A673 (cell line): ENCODE measurements around the gene RIMS4. TPM values are rescaled to one million over a fixed set of nuclear protein-coding genes. Genes with fewer than 3 reads are reported as not detected.

Source experiments
- BruUV-seq: library from RNA; stranded (reverse); fragments of 400-500 nt; replicated peaks from 2 replicates; lab custom pipeline; 2021; lab: Mats Ljungman, UMichigan
- CTCF ChIA-PET: fragments of 300-600 bp; sonication (Branson Sonifier 250); formaldehyde crosslinking; loops from one replicate; lab custom pipeline; 2022; ENCODE audit warnings: antibody characterized with exemption; lab: Charles Lee
- POLR2A ChIA-PET: fragments of 300-600 bp; sonication (Branson Sonifier 250); formaldehyde crosslinking; loops from one replicate; lab custom pipeline; 2022; ENCODE audit warnings: antibody characterized with exemption; ENCODE audit not compliant: low non-redundant PET; lab: Charles Lee
- DNase-seq: peaks from one replicate; pipeline ENCODE4 v3.0.0-alpha.2; 2015; ENCODE audit warnings: low spot score
- H3K27ac ChIP-seq: fragments of 200-600 bp; sonication (generic); 2 replicates; pipeline ENCODE4 v1.5.1; 2016; ENCODE audit warnings: mixed run types, low read depth, mild to moderate bottlenecking, mixed read lengths, antibody characterized with exemption, low read length; ENCODE audit not compliant: poor library complexity, severe bottlenecking
- H3K27me3 ChIP-seq: fragments of 200-600 bp; sonication (generic); replicated peaks from 2 replicates; pipeline ENCODE4 v1.6.1; 2017; ENCODE audit warnings: mixed run types, low read depth, mild to moderate bottlenecking, mixed read lengths, antibody characterized with exemption, low read length; ENCODE audit not compliant: insufficient read depth, poor library complexity
- H3K36me3 ChIP-seq: fragments of 200-600 bp; sonication (generic); 2 replicates; pipeline ENCODE4 v1.6.1; 2016; ENCODE audit warnings: mixed run types, mild to moderate bottlenecking, mixed read lengths, antibody characterized with exemption, low read length; ENCODE audit not compliant: insufficient read depth, poor library complexity, severe bottlenecking
- H3K4me1 ChIP-seq: fragments of 200-600 bp; sonication (generic); 2 replicates; pipeline ENCODE4 v1.6.1; 2017; ENCODE audit warnings: mixed run types, mild to moderate bottlenecking, mixed read lengths, antibody characterized with exemption, low read length; ENCODE audit not compliant: insufficient read depth, poor library complexity, severe bottlenecking
- H3K4me3 ChIP-seq: fragments of 200-600 bp; sonication (generic); 2 replicates; pipeline ENCODE4 v1.5.1; 2016; ENCODE audit warnings: low read depth, mixed run types, mild to moderate bottlenecking, mixed read lengths, low read length; ENCODE audit not compliant: poor library complexity, severe bottlenecking
- H3K9me3 ChIP-seq: fragments of 200-600 bp; sonication (generic); 2 replicates; pipeline ENCODE4 v1.6.1; 2016; ENCODE audit warnings: mixed run types, low read depth, mild to moderate bottlenecking, mixed read lengths, antibody characterized with exemption, low read length; ENCODE audit not compliant: poor library complexity, severe bottlenecking
- CTCF ChIP-seq: fragments of 300-800, 200-600 bp; sonication (generic); conservative IDR thresholded peaks from 2 replicates; pipeline ENCODE4 v1.5.1; 2017; ENCODE audit warnings: low read depth, mild to moderate bottlenecking, antibody characterized with exemption, low read length, moderate library complexity, mixed read lengths
- EZH2 ChIP-seq: fragments of 200-600 bp; sonication (generic); IDR thresholded peaks from 2 replicates; pipeline ENCODE4 v1.6.1; 2017; ENCODE audit warnings: borderline replicate concordance, low read depth, mild to moderate bottlenecking, mixed read lengths, antibody characterized with exemption, low read length; ENCODE audit not compliant: poor library complexity, severe bottlenecking
- intact Hi-C: fragments of 100-400 bp; cut with micrococcal nuclease; formaldehyde crosslinking; loops from one replicate; pipeline ENCODE4 v1.10.0; 2022; ENCODE audit not compliant: unreplicated experiment
- total RNA-seq: library from RNA; stranded (reverse); gene quantifications from 2 replicates; pipeline ENCODE4 v1.2.3, GENCODE V29; 2021

Gene RIMS4
- total RNA-seq, 1 experiment from 2014 or later, result 0.39 TPM

DNA sequence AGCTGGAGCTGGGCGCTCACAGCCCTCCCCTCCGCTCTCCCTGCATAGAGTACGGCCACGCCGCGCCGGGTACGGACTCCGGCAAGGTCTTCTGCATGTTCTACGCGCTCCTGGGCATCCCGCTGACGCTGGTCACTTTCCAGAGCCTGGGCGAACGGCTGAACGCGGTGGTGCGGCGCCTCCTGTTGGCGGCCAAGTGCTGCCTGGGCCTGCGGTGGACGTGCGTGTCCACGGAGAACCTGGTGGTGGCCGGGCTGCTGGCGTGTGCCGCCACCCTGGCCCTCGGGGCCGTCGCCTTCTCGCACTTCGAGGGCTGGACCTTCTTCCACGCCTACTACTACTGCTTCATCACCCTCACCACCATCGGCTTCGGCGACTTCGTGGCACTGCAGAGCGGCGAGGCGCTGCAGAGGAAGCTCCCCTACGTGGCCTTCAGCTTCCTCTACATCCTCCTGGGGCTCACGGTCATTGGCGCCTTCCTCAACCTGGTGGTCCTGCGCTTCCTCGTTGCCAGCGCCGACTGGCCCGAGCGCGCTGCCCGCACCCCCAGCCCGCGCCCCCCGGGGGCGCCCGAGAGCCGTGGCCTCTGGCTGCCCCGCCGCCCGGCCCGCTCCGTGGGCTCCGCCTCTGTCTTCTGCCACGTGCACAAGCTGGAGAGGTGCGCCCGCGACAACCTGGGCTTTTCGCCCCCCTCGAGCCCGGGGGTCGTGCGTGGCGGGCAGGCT, 60.1 kb downstream of the RIMS4 start:
- intact Hi-C loops, result no loop called here
- Histone ChIP-seq H3K27ac (no peak overlapping the region), H3K36me3 (no peaks in the 10 kb centered on the region), H3K9me3 (no peaks in the 10 kb centered on the region), H3K4me3 (no peak overlapping the region), H3K27me3 (peaks cover 18% of the 10 kb centered on the region), H3K4me1 (peaks cover 14% of the 10 kb centered on the region)
- no peak for DNase-seq
- ChIA-PET CTCF (no interaction called here), POLR2A (no interaction called here)
- no TSS peak for BruUV-seq
- peak; percentile 41; the same call in 1 of the 2 replicates for TF ChIP-seq CTCF
- TF ChIP-seq EZH2, result no peak

DNA sequence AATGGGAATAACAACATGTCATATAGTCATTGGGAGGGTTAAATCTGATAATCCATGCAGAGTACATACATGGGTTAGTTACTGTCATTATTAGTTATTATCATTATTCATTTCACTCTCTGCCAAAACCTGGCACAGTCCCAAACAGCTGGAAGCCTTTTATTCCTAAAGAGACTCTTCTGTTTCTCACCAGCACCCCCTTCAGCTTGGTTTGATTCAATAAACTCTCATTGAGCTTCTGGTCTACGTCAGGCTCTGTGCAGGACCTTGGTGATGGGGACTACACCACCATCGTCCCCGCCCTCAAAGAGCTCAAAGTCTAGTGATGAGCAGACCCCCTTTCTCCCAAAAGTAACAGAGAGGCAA, 62.4 kb downstream of the RIMS4 start:
- no peaks in the 10 kb centered on the region for H3K36me3 ChIP-seq
- H3K4me1 ChIP-seq, result peaks cover 14% of the 10 kb centered on the region
- no TSS peak for BruUV-seq
- peaks cover 18% of the 10 kb centered on the region for H3K27me3 ChIP-seq
- intact Hi-C loops, result no loop called here
- no peaks in the 10 kb centered on the region for H3K9me3 ChIP-seq
- ChIA-PET POLR2A (no interaction called here), CTCF (interaction anchor here (0.6 to 1.8 kb wide), 8 partner anchors 11 to 222 kb away, joined by 3 to 10 read pairs (median 5); partner anchors contain the start of gene RIMS4)
- DNase-seq, result peak; percentile 73
- no peak overlapping the region for H3K27ac ChIP-seq
- TF ChIP-seq CTCF, result no peak
- no peak for TF ChIP-seq EZH2
- no peak overlapping the region for H3K4me3 ChIP-seq

- intact Hi-C loops, result loop anchor here (1.0 kb wide), 1 partner anchor 120 kb away; no protein-coding TSS in a partner anchor
- TF ChIP-seq CTCF, result peak; percentile 82
- TF ChIP-seq EZH2, result no peak
- peak; percentile 87 for DNase-seq
- BruUV-seq, result no TSS peak
- H3K27me3 ChIP-seq, result peaks cover 18% of the 10 kb centered on the region
- no peak overlapping the region for H3K27ac ChIP-seq
- no peak overlapping the region for H3K4me3 ChIP-seq
- CTCF ChIA-PET, result interaction anchor here (0.6 to 1.8 kb wide), 10 partner anchors 10 to 348 kb away, joined by 3 to 10 read pairs (median 4); partner anchors contain the start of gene RIMS4
- no peaks in the 10 kb centered on the region for H3K9me3 ChIP-seq
- POLR2A ChIA-PET, result no interaction called here
- no peaks in the 10 kb centered on the region for H3K36me3 ChIP-seq
- H3K4me1 ChIP-seq, result peaks cover 14% of the 10 kb centered on the region
These were observed 63.0 kb downstream of the RIMS4 start for GRCh38 chr20:44747166-44748004.
